Measurements from ENCODE around the gene SPATA9.

SPATA9 gene, protein sequence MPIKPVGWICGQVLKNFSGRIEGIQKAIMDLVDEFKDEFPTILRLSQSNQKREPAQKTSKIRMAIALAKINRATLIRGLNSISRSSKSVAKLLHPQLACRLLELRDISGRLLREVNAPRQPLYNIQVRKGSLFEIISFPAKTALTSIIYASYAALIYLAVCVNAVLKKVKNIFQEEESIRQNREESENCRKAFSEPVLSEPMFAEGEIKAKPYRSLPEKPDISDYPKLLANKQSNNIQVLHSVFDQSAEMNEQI

DNA sequence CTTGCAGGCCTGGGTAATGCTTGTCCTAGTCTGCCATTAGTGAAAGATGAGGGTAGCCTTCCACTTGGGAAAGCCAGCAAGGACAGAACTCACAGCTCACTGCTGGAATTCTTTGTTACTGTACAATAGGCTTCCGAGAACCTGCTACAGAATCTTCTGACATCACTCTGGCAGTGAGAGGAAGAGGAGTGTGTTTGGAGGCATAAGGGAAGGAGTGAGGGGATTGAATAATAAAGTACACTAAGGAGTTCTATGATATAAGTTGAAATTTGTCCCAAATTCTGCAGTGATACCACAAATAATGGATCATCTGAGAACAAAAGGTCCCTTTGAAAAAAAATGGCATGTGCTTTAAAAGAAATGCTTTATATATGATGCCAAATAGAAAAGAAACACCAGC is at the start of gene SPATA9:
Gene SPATA9, minus strand, starts transcription at position 101 of the 400 bp plus-strand sequence. CDS start 137 bp downstream, outside the sequence.
- DNase-seq (ENCODE audit: low read depth): no peak

DNA sequence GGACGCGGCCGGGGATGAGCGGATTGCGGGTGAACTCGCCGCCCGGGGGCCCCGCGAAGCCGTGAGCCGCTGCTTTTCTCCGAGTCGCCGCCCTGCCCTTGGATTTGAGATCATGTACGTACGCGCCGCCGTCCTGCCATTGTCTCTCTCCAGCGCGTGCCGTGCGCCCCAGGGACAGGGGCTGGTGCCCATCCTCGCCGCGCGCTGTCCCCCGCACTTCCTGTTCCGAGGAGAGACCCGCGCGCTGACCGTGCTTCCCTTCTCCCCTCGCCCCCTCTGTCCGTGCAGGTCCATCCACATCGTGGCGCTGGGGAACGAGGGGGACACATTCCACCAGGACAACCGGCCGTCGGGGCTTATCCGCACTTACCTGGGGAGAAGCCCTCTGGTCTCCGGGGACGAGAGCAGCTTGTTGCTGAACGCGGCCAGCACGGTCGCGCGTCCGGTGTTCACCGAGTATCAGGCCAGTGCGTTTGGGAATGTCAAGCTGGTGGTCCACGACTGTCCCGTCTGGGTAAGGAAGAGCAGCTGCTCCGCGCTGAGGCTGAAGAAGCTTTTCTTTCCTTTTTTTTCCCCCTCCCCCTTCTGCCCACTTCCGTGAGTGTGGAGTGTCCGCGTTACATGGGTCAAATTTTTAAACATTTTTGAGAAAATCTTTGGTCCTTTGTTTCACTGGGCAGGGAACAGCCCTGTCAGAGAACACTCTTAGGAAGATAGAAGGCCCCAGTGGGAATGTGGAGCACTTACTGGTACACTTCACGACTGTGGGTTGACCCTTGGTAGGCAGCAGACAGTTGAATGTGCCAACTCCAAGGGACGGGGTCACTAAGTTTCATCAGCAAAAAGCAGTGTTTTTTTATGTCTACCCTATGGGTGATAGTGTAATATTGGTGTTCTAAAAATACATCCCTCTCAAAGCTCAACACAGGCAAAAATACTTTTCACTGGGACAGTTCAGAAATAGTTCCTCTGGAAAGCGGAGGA is 49.1 kb upstream of the SPATA9 start:
- peak; percentile 23 for DNase-seq (ENCODE audit: low read depth)

DNA sequence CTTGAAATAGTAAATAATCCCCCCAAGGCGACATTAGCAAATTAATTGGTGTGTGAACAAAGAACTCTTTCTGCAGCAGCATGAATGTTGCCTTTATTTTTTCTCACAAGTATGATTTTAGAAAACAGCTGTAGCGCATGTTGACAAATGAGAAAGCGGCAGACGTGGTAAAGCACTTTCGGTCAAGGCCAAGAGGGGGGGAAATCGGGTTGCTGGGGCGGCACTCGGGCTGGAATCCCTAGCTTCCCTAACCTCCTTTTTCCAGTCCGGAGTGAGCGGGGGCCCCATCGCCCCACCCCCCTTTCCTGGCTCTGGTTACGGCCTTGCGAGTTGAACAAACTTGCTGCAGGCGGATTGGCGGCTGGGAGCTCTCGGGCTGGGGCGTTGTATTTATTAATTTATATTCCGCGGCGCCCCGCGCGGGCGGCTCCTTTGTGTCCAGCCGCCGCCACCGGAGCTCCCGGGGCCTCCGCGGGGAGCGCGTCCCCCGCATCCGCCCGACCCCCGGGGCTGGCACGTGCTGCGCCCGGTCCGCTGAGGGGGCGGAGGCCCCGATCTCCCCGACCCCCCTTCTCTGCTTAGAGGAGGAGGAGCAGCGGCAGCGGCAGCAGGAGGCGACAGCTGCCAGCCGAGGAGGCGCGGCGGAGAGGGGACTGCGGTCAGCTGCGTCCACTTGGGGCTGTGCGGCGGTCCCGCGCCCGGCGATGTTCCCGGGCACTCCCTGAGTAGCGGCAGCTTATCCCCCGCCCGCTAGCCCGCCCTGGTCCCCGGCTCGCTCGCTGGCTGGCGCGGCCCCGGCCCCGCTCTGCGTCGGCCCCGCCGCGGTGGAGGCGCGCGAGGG is 48.2 kb upstream of the SPATA9 start, which contains the start of gene RHOBTB3:
Gene RHOBTB3, plus strand, starts transcription at position 607 of the 841 bp plus-strand sequence. CDS start 347 bp downstream, outside the sequence.
- DNase-seq (ENCODE audit: low read depth): no peak

DNA sequence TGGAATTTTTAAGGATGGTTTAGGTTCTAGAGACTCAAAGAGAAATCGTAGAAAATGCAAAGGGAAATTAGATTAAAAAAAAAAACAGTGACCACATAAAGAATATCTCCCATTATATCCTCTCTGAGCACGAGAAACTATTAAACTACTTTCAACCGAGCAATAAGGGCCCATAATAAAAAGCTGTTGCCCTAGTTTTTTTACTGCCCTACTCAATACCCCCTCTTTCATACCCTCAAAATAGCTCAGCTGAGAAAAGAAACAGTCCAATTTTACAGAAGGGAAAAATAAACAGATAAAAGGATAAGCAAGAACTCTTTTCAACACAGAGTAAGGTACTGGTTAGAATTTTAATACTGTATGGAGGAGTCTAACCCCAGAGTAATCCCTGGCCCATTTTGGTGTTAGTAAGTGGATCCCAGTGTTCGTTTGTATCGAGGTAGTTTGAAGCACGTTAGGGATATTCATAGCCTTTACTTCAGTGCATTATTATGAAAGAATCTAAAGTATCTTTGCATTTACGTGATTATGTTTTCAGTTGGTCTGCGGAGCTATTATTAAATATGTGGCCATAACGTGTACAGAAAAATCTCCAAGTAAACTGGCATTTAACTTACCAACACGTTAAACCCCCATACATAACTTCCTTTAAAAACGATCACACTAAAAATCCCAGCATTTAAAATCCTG is 47.4 kb upstream of the SPATA9 start:
- no peak for DNase-seq (ENCODE audit: low read depth)

DNA sequence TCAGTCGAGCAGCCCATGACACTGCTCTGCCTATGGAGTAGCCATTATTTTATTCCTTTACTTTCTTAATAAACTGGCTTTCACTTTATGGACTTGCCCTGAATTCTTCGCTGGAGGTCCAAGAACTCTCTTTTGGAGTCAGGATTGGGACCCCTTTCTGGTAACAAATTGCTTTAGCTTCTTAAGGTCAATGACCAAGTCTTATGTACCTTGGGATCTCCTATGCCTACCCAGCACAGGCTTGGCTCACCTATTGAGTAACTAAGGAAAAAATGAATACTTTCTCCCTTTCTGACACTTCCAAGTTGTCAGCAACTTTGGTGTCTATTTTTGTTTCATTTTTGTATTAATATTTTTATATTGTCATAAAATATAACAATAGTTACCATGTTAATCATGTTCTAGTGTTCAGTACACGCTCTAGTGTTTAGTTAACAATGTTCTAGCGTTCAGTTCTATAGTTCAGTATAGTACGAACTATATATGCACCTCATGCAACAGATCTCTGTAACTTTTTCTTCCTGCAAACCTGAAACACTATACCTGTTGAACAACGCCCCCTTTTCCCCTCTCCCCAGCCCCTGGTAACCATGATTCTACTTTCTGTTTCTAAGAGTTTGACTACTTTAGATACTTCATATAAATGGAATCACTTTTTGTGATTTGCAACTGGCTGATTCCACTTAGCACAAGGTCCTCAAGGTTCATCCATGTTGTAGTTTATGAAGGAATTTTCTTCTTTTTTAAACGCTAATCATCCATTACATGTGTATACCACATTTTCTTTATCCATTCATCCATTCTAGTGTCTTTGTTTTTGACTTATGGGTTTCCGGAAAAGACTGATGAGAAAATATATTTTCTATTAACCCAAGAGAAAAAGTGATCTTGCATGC is 46.6 kb upstream of the SPATA9 start:
- DNase-seq (ENCODE audit: low read depth): no peak

DNA sequence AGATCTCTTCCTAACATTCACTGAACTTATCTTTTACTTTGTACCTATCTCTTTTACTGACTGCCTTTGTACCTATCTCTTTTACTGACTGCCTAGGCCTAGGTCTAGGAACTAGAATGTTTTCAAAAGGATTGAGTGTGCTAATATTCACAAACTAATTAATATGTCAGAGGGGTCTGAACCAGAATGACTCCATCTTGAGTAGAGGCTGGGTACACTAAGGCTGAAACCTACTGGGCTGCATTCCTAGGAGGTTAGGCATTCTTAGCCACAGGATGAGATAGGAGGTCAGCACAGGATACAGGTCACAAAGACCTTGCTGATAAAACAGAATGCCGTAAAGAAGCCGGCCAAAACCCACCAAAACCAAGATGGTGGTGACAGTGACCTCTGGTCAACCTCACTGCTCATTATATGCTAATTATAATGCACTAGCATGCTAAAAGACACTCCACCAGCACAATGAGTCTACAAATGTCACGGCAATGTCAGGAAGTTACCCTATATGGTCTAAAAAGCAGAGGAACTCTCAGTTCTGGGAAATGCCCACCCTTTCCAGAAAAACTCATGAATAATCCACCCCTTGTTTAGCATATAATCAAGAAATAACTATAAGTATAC is 45.8 kb upstream of the SPATA9 start:
- no peak for DNase-seq (ENCODE audit: low read depth)

DNA sequence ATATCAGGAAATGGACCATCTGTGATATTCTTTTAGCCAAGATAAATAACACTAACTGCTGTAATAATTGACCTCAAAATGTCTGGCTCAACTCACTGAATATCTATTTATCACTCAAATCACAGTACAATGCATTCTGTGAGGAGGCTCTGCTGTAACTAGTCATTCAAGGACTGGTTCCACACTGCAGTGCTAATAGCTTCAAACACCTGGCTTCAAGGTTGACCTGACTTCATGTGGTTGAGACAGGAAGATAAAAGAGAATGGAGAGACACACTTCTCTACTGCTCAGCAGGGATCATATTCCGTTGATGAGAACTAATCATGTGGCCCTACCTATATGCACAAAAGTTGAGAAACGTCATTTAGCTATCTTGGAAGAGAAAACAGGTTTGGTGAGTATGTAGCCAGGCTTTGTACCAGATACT is 45.0 kb upstream of the SPATA9 start:
- DNase-seq (ENCODE audit: low read depth): no peak

DNA sequence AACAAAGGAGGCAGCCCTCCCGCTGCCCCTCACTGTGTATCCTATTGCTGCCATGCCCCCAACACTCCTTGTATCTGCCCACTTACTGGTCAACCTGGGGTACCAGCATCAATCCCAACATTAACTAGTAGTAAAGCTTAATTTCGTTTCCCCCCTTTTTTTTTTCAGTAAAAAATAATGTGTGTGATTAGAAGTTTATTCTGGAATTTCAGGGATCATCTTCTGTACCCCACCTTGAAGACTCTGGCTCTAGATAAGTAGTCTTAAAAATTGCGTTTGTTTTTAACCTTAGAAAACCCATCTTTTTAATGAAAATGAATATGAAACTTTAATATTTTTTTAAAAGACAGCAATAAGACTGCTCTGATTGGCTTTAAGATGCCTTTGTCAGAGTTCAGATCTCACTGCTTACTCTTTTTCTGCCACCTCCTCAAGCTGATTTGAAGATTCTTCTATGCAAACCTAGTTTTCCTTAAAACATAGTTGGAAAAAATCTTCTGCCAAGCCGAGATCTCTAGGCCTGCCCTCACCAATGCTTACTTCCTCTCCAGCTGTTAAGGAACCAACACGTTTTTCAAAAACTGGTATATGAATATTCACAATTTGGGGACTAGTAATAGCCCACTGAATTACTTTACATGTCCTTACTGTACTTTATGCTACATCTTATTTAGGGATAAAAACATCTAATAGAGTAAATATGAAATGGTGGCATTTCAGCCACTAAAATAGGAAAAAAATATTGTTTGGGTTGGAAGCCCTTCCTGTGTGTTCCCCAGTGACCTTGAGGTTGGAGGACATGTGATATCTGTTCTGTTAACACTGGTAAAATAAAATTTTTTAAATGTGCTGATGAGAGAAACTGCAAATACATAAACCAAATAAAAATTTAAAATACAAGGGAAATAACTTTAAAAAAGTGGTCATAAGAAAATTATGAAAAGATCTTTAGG is 44.3 kb upstream of the SPATA9 start:
- DNase-seq (ENCODE audit: low read depth): no peak

DNA sequence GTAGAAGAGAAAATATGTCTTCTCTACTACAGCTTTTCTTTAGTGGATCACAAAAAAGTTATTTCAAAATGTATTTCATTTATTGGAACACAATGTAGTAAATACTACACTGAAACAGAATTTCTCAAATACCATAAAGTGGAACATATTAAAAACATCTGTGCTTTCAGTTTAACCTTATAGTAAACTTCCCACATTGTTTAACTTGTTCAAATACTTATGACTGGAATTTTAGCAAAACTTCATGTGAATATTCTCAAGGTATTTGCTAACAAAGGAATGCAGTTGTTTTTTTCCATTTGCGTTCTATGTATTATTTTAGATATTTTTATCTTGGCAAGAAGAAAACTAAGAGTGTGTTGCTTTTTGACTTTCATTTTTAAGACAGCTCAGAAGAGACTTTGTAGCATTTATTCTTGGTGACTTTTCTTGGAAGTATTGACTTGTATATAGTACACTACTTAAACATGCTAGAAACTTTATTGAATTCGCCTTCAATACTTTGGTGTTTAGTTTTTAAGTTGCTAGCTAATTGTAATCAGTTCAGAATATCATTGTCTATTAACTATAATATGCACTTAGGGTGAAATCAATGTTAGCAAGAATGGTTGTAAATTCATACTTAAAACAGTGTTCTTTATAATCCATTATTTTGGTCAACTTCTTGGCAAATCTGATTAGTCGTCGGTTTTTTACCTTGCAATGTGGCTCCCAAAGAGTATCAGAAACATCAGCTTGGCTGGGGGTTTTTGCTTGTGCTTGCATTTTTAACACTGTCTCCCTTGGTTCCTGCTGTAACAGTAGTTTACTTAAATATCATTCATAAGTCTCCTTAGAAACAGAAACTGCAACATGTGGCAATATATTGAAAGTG is 43.4 kb upstream of the SPATA9 start:
- no peak for DNase-seq (ENCODE audit: low read depth)

DNA sequence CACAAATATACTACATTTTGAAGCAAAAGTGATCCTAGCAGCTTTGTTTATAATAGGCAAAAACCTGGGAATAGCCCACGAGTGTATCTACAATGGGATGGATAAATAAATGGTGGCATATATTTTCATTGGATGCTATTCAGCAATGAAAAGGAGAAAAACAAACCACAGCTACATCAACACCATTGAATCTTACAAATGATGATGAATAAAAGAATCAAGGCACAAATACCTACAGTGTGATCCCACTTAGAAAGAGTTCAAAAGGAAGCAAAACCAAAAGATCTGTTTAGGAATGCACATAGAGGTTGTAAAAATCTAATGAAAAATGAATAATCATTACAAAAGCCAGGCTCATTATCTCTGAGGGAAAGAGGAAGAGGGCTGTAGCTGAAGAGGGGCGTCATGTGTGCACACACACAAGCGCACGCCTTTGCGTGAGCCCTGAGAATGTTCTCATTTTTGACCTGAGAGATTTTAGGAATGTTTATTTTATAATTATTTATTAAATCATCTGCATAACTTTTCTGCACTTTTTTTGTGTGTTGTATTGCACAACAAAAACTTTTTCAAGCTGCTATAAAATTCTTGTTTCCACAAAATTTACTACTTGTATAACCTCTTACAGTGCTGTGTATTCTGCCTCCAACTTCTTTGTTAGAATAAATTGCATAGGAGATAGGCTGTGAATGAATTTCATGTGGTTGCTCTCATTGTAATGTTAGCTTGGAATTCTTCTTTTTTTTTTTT is 42.5 kb upstream of the SPATA9 start:
- DNase-seq (ENCODE audit: low read depth): no peak

DNA sequence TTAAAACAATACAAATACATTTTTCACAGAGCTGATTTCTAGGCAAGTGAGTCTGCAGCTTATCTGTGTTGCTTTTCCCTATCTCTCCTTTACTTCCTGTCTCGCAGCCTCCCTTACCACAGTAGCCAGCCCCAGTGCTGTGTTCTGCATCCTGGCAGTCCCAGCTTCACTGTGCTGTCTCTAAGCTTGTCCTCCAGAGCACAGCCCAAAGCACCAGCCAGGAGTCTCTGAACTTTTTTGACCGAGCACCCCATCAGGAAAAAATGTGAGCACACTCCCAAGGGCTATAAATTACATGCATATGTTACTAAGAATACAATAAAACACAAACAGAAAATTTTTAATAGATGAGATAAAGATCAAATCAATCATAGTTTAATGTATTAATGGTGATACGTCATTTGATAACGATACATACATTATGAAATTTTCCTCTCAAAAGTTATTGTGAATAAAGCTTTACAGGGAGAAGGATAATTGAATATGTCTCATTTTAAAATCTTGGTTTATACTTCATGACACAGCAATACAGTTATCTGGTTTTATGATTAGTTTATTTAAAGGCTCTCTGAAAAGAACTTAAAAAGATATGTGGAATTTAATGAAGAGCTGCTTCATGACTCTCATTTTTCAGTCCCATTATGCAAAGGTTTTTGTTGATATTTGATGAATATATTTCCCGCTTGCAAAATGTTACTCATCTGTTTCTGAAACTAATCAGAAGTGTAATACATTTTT is 41.0 kb upstream of the SPATA9 start:
- DNase-seq (ENCODE audit: low read depth): no peak

DNA sequence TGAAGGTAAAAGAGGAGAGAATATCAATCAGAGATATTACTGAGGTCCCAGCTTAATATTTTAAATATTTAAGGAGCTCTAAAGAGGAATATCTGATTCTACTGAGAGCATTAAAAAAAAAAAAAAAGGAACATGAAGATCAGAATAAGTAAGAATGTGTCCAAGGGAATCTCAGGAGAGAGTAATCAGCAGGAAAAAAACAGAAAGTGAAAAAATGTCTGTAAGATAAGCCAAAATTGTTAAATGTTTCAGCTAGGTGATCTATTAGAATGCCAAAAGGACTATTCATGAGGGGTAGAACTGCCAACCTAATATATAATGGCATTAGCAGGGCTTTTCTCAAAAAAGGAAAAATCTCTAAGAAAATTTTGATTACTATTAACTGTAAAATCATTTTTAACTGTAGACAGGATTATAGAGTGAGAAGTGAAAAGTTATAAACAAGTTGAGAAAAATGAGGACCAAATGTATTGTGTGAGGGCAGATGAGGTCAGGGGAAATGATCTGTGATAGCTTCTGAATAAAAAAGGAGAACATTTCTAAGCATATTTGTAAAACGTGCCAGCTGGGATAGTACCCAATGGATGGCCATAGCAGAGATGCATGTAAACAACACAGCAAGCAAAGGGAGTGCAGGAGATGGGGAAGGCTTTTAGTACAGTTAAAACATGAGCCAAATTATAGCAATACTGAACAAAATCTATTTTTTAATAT is 38.9 kb upstream of the SPATA9 start:
- DNase-seq (ENCODE audit: low read depth): no peak

DNA sequence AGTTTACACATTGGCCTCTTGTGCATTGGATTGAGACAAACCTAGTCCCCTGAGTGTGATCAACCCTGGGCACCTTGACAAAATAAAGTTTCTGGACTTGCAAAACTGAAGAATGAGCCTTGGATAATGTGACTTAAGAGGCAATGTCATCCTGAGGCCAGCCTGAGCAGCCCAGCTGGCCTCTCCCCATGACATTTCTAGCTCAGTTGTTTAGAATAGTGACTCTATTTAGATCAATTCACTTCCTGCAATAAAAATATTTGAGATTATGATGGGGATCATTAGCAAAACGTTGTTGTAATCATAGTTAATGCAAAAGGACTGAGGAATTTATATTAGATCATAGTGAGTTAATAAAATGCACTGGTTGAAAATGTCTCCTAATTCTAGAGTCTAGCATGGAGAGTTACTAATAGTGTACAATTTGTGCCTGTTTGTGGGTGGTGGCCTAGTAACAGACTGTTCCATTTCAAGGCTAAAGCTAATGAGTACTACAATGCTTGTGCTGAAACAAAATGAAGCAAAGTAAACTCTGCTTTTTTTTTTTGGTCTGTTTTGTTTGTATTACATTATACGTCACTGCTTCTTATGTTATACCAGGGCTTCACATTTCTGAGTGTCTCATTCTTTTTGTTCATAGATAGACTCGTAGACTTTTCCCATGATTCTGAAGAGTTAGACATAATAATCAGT is 37.4 kb upstream of the SPATA9 start:
- no peak for DNase-seq (ENCODE audit: low read depth)

DNA sequence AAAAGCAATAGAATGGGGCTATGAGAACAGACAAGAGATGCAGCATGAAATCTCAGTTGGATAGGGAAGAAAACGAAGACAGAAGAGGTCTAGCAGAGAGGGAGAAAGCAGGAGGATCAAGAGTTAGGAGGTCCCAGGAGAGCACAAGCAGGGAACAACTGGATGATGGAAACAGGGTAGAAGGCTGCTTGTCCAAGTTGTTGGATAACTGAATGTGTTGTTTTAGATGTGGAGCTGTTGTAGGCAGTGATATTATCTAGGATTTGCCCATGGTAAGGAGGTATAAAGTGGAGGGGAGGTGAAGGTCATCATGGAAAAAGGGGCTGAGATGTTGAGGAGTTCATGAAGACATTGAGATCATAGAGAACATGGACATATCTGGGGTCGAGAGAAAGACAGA is 35.9 kb upstream of the SPATA9 start:
- DNase-seq (ENCODE audit: low read depth): no peak

DNA sequence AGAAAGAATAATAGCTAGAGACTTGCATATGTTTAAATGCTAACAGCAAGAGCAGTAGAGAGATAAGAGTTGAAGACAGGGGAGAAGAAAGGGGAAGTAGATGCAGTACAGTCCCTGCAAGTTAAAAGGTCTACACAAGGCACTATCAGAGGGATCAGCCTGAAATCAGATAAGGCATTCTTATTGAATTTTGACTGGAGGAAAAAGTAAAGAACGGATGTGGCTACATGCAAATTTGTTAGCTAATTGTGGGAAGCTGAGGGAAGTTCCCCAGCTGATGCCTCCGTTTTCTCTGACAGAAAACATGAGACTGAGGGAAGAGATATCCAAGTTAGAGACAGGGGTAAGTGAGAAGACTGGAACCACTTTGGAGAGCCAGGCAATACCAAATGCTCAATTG is 35.4 kb upstream of the SPATA9 start:
- no peak for DNase-seq (ENCODE audit: low read depth)
